Stimulated activated CD4-positive, alpha-beta T cell treated with anti-CD3 and anti-CD28 coated beads, Interleukin-2, amount 100 ng/mL, for 48 hours (primary cell): ENCODE data around the gene IRF9.
A peak's percentile ranks its signal among the peaks of the same experiment; 100 is the strongest.

ENCODE experiments used
- DNase-seq, 2 donors: peaks; one replicate each; pipeline ENCODE4 v3.0.0-alpha.2; 2020

The IRF9 gene

DNA sequence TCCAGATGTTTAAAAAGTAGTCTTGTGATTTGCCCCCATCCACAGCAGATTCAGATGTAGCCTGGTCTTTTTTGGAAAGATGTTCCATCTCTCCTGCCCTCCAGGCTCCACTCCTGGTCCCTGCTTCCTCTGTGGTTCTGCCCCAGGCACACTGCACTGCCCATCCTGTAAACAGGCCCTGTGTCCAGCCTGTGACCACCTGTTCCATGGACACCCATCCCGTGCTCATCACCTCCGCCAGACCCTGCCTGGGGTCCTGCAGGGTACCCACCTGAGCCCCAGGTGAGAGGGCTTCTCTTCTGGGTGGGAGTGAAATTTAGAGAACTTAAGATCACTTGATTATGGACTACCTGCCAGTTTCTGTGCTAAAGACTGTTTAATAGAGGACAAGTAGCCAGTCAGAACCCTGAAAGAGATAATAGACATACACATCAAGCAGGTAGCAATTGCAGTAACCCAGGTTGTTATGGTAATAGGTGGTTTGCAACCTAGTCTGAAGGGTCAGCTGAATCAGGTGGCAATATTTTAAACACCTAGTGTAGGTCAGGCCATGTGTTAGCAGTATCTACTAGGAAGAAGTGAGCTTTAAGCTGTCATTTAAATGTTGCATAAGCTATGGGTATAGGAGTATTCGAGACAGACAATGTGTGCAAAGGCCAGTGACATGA lies 11.6 kb upstream of the IRF9 start:
- no peak for DNase-seq

DNA sequence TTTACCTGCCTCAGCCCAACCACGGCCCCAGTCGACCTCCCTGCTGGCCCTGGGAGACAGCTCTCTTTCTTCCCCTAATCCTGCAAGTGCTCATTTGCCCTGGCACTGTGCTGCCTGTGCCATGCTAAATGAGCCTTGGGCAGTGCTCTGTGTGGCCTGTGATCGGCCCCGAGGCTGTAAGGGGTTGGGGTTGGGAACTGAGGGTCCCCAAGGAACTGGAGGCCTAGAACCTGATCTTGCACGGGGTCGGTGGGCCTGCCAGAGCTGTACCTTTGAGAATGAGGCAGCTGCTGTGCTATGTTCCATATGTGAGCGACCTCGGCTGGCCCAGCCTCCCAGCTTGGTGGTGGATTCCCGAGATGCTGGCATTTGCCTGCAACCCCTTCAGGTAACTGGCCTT lies 11.0 kb upstream of the IRF9 start:
- no peak for DNase-seq

DNA sequence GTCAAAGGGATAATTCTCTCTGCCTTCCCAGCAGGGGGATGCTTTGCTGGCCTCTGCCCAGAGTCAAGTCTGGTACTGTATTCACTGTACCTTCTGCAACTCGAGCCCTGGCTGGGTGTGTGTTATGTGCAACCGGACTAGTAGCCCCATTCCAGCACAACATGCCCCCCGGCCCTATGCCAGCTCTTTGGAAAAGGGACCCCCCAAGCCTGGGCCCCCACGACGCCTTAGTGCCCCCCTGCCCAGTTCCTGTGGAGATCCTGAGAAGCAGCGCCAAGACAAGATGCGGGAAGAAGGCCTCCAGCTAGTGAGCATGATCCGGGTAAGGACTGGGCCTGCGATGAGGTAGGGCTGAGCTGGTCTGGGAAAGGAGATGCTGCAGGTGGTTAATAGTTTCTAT lies 10.5 kb upstream of the IRF9 start:
- DNase-seq: no peak

DNA sequence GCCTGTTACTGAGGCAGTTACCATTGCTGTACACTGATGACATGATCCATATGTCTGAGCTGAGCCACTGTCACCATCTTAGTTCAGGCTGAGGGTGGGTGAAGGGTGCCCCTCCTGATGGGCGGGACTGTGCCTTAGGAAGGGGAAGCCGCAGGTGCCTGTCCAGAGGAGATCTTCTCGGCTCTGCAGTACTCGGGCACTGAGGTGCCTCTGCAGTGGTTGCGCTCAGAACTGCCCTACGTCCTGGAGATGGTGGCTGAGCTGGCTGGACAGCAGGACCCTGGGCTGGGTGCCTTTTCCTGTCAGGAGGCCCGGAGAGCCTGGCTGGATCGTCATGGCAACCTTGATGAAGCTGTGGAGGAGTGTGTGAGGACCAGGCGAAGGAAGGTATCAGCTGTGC lies 10.1 kb upstream of the IRF9 start:
- DNase-seq: no peak

DNA sequence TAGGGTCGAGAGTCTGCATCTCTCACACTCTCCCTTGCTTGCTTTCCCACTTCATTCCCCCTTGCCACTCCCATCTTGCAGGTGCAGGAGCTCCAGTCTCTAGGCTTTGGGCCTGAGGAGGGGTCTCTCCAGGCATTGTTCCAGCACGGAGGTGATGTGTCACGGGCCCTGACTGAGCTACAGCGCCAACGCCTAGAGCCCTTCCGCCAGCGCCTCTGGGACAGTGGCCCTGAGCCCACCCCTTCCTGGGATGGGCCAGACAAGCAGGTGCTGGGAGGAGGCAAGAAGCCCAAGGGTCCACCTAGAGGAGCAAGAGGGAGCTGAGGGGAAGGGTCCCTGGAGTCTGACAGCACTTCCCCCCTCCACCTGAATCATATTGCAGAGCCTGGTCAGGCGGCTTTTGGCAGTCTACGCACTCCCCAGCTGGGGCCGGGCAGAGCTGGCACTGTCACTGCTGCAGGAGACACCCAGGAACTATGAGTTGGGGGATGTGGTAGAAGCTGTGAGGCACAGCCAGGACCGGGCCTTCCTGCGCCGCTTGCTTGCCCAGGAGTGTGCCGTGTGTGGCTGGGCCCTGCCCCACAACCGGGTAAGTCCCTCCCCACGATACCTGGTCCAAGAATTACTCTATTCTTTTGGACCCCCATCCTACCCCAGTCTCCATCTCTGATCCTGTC lies 9.5 kb upstream of the IRF9 start:
- no peak for DNase-seq

DNA sequence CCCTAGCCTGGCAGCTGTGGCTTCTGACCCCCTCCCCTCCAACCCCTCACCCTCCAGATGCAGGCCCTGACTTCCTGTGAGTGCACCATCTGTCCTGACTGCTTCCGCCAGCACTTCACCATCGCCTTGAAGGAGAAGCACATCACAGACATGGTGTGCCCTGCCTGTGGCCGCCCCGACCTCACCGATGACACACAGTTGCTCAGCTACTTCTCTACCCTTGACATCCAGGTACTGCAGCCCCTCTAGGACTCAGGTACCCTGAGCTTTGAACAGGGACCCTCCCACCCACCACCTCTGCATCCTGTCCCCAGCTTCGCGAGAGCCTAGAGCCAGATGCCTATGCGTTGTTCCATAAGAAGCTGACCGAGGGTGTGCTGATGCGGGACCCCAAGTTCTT lies 6.0 kb upstream of the IRF9 start:
- no peak for DNase-seq

DNA sequence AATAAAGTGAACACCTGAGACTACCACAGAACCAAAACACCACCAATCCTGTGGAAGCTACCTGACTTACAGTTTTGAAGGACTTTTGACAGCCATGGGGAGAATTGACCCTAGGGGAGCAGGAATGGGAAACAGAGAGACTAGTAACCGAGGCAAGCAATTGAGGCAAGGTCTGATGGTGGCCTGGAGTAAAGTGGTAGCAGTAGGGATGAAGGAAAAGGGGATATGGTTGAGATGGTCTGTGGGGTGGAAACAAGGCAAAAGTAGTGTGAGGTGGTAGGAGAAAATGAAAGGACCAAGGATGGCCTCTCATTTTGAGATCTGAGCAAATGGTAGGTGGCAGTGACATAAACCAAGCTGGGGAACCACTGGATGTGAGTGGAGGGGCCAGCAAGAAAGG lies 4.2 kb upstream of the IRF9 start:
- DNase-seq: no peak

DNA sequence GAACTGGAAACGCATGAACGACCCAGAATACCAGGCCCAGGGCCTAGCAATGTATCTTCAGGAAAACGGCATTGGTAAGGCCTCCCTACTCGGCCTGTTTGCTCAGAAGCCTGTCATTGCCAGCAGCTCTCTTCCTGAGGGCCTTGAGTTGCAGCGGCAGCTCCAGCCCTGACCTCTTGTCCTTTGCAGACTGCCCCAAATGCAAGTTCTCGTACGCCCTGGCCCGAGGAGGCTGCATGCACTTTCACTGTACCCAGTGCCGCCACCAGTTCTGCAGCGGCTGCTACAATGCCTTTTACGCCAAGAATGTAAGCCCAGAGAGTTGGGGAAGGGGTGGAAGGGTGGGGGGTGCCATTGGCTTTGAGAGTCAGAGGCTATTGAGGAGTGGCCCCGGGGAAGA lies 3.7 kb upstream of the IRF9 start:
- DNase-seq: no peak

DNA sequence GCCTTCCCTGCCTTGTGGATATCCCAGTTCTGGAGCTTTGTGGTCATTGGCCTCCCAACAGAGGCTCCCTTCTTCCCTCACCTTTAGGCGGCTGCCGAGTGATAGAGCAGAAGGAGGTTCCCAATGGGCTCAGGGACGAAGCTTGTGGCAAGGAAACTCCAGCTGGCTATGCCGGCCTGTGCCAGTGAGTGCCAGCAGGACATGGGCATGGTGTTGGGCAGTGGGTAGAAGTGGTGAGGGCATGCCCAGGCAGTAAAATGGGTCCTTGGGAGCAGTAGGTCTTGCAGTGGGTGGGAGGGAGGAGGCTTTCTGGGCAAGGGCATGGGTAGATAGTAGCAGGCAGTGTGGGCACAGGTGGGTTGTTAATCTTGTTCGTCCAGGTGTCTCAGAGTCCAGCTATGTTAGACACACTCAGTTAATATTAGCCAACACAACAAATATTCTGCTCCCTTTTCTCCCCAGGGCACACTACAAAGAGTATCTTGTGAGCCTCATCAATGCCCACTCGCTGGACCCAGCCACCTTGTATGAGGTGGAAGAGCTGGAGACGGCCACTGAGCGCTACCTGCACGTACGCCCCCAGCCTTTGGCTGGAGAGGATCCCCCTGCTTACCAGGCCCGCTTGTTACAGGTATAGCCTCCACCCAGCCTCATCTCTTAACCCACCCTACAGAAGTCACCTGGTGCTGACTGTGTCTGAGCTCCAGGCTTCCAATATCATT lies 1.1 kb upstream of the IRF9 start:
- DNase-seq: no peak

DNA sequence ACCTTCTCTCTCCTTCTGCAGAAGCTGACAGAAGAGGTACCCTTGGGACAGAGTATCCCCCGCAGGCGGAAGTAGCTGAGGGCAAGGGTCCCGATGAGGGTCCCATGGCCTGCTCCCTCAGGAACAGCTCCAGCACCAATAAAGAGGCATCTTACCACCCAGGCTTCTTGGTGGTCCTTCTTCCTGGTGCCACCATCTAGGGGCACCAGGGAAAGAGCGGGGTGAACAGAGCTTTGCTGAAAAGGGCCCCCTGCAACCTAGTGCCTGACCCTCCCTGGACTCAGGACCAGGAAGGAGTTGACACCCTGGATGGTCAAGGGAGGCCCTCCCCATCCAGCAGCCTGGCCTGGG lies 591 bp upstream of the IRF9 start:
- no peak for DNase-seq

DNA sequence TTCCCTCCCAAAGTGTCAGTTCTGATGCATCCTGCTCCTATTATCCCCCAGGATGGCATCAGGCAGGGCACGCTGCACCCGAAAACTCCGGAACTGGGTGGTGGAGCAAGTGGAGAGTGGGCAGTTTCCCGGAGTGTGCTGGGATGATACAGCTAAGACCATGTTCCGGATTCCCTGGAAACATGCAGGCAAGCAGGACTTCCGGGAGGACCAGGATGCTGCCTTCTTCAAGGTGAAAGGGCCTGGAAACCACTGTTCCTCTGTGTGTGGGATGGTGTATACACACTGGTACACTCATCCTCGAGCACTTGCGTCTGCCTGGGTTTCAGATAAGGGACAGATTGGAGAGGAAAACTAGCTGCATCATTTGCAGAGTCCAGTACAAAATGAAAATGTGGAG lies 1.0 kb downstream of the IRF9 start:
- no peak for DNase-seq

DNA sequence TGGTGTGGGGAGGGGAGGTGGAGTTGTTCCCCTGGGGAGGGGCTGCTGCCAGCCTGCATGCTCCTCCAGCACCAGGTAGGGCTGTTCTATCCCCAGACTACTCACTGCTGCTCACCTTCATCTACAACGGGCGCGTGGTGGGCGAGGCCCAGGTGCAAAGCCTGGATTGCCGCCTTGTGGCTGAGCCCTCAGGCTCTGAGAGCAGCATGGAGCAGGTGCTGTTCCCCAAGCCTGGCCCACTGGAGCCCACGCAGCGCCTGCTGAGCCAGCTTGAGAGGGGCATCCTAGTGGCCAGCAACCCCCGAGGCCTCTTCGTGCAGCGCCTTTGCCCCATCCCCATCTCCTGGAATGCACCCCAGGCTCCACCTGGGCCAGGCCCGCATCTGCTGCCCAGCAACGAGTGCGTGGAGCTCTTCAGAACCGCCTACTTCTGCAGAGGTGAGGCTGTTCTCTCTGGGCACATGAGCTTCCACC lies 3.5 kb downstream of the IRF9 start:
- no peak for DNase-seq

DNA sequence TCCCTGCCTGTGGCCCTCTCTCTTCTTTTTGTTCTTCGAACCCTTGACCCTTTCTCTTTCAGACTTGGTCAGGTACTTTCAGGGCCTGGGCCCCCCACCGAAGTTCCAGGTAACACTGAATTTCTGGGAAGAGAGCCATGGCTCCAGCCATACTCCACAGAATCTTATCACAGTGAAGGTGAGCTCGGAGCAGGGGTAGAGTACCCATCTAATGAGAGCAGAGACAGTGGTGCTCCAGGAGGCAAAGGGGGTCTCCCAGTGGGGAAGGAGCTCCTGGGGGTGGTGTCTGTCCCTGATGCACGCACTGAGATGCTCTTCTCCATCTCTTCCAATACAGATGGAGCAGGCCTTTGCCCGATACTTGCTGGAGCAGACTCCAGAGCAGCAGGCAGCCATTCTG lies 4.7 kb downstream of the IRF9 start:
- DNase-seq: no peak

DNA sequence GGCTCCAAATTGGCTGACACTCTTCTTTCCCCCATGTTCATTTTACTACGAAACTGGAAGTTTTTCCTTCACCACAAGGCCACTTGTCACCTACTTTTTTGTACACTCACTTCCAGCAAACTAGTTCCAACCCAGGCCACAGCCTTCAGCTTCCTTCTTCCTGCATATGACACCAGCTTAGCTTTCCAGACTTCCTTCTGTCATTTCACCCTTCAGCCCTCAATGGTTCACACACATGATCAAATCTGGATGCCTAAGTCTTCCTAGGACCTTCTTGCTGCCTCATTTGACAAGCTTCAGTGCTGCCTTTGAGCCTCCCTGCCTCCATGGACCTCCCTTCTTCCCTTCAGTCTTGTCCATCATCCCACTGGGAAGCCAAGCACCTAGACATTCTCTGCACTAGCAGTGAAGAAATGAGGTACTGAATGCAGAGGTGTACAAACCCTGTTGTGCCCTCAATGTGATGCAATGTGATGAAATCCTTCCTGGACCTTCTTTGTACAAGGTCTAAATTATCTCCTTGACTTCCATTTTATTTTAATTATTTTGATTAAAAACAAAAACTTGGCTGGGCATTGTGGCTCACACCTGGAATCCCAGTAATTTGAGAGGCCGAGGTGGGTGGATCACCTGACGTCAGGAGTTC lies 6.5 kb downstream of the IRF9 start:
- DNase-seq: no peak

DNA sequence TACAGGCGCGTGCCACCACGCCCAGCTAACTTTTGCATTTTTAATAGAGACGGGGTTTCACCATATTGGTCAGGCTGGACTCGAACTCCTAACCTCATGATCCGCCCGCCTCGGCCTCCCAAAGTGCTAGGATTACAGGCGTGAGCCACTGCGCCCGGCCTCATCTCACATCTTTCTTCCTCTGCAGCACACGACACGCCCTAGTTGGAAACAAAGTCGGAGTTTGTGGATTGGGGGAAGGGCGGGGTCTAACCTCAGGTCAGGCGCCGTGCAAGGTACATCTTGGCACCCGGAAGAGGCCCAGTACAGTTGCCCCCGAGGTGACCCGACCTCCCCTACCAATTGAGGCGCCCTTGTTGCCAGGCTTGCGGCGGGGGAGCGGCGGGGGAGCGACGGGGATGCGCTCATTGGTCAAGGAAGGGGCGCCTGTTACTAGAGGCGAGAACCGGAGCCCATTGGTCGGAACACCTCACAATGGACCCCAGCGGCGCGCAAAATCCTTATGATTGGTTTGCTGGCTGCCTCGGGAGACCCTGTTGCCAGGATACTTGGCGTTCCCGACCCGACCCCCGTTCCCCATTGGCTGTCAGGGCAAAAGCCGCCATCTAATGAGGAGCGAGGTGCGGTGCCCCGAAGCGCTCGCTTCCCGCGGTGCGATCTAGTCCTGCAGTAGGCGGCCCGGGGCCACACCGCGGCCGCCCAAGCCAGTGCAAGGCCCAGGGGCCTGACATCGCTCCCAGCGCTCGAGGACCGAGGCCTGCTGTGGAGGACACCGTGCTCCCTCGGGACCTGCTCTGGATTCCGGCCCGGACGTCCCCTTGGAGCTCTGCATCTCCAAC lies 10.6 kb downstream of the IRF9 start, which contains the start of gene REC8:
Gene REC8 (plus strand): TSS at position 659 of the 839 bp plus-strand sequence. CDS start 473 bp downstream, outside the sequence.
- DNase-seq: peak; percentile 44 to 46

DNA sequence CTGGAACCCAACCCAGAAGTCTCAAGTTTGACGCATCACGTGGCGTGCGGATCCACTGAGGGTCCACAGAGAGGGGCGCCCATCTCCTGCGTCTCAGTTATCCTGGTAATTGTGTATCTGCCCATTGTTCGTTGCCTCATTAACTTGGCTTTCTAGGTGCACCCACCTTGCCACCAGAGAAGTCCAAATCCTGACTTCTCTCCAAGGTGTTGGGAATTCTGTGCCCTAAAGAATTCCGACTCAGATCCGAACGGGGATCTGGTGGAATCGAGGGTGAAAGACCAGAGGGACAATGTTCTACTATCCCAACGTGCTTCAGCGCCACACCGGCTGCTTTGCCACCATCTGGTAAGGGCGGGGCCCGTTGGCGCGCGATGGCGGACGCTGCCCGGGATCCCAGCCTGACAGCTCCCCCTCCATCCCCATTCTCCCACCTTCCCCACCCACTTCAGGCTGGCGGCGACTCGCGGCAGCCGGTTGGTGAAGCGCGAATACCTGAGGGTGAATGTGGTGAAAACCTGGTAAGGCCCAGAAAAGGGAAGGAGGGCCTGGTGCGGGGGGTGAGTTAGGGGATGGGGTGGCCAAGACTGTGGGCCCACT lies 11.3 kb downstream of the IRF9 start:
- DNase-seq: no peak

DNA sequence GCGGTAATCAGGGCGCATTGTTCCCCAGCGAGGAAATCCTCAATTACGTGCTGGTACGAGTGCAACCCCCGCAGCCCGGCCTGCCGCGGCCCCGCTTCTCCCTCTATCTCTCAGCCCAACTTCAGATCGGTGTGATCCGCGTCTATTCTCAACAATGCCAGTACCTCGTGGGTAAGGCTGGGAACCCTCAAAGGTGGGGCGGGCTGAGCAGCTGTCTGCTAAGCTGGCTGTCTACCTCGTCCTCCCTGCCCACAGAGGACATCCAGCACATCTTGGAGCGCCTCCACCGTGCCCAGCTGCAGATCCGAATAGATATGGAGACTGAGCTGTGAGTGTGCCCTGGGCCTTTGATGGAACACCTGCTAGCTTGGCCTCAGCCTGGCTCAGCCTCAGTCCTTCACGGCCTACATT lies 11.8 kb downstream of the IRF9 start:
- DNase-seq: no peak

DNA sequence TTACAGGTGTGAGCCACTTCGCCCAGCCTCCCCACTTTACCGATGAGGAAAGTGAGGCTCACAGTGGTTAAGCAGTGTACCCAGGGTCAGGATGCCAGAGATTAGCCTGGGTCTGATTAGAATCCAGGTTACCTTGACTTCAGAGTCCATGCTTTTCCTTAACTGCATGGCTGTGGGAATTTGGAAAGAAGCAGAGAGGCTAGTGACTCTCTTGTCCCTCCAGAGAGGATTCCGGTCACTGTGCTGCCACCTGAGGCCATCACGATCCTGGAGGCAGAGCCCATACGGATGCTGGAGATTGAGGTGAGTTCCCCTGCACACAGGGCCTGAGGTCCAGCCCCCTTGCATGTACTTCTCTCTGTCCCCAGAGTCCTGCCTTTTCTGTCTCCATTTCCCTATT lies 15.5 kb downstream of the IRF9 start:
- no peak for DNase-seq

DNA sequence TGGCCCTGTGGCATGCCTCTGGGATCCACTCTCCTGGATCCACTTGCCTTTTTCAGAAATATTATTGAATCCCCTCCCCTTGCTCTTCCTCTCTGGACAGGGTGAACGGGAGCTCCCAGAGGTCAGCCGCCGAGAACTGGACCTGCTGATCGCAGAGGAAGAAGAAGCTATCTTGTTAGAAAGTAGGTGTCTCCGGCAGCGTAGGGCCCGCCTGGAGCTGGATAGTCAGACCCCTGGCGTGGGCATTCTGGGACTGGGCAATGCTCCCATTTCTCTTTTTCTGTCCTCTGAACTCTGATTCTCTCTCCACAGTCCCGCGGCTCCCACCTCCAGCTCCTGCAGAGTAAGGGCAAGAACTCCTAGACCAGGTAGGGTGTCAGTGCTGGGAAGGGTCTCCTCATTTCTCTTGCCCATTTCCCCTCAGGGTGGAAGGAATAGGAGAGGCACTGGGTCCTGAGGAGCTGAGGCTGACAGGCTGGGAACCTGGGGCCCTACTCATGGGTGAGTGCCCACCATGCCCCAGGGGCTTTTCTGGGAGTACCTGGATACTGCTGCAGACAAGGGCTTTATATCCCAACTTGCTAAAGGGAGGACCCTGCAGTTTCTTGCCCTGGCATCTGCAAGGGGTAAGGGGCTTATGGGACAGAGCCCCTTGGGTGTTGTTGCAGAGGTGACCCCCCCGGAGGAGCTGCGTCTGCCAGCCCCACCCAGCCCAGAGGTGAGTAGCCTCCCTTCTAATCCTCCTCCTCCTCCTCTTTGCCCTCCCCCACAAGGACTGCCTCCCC lies 16.2 kb downstream of the IRF9 start:
- no peak for DNase-seq

DNA sequence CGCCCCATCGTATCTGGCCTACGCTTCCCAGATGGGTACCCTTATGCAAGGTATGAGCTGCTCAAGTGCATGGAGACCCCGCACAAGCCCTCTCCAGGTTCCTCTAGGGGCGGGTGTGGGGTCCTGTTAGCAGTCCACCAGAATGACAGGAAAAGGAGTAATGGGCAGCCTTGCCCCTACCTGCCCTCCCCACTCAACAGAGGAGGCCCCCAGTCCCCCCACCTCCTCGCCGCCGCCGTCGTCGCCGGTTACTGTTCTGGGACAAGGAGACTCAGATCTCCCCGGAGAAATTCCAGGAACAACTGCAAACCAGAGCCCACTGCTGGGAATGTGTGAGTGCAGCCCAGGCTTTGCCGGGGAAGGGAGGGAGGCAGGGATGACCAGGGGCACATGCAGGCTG lies 16.8 kb downstream of the IRF9 start:
- no peak for DNase-seq

DNA sequence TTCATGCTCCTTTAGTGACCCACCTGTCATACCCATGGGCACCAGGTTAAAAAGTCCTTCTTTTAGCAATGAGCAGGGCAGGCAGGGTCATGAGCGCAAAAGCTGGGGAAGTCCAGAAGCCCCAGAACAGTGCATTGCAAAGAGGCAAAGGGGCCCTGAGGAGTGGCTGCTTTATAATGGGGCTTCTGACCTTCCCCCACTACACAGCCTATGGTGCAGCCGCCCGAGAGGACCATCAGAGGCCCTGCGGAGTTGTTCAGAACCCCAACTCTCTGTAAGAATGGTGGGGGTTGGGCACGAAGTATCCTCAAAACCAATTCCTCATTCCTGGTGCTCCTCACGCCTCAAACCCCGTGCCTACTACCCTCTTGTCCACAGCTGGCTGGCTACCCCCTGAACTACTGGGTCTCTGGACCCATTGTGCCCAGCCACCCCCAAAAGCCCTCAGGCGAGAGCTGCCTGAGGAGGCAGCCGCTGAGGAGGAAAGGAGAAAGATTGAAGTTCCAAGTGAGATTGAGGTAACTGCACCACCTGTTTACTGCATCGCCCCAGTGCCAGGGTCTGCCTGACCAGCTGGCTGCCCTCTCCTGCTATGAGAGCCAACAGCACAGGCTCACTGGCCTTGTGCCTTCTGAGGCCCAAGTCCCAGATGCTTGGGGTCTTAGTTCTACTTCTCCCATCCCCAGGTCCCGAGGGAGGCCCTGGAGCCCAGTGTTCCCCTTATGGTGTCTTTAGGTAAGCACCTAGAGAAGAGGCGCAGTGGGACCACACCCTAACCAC lies 17.5 kb downstream of the IRF9 start:
- DNase-seq: no peak
